Ovary (tissue), 3 donors: ENCODE data around the gene LDHAL6A.

Experiments used
- CTCF ChIP-seq, 3 donors: fragments of 450-650 bp in 2 of 3; fragments of 200-600 bp in 1 of 3; IDR thresholded peaks; one replicate each; pipeline versions ENCODE4 v1.5.1 to v1.8.0; 2016 to 2022; ENCODE audit warnings: antibody characterized with exemption in 3 of 3, mild to moderate bottlenecking in 1 of 3
- EP300 ChIP-seq: sonication (generic); formaldehyde crosslinking; IDR thresholded peaks from one replicate; pipeline ENCODE4 v1.6.1; 2017; ENCODE audit warnings: antibody characterized with exemption
- donor health status: DM: no; HTN: no; CAD: no.

DNA sequence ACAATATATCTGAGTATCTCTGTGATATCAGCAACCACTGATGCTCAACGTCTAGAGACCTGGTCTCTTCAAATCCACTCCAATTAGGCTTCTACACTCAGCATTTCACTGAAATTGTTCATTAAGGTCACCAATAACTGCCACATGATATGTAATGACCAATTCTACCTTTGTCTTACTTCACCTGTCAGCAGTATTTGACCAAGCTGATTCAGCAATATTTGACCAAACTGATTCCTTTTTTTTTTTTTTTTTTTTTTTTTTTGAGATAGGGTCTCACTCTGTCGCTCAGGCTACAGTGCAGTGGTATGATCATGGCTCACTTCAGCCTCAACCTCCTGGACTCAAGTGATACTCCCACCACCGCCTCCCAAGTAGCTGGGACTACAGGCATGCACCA lies 65.5 kb downstream of the LDHAL6A start:
- TF ChIP-seq CTCF (IDR thresholded peaks at IDR 0.05) = no peak
- TF ChIP-seq EP300 = no peak
